ENCODE data around the gene SCAMP2.
"Not testable (repeated sequence)": the region's sequence is repeated elsewhere in the genome, so short reads cannot be mapped to it uniquely, and the experiment has no call there.

Gene SCAMP2

DNA sequence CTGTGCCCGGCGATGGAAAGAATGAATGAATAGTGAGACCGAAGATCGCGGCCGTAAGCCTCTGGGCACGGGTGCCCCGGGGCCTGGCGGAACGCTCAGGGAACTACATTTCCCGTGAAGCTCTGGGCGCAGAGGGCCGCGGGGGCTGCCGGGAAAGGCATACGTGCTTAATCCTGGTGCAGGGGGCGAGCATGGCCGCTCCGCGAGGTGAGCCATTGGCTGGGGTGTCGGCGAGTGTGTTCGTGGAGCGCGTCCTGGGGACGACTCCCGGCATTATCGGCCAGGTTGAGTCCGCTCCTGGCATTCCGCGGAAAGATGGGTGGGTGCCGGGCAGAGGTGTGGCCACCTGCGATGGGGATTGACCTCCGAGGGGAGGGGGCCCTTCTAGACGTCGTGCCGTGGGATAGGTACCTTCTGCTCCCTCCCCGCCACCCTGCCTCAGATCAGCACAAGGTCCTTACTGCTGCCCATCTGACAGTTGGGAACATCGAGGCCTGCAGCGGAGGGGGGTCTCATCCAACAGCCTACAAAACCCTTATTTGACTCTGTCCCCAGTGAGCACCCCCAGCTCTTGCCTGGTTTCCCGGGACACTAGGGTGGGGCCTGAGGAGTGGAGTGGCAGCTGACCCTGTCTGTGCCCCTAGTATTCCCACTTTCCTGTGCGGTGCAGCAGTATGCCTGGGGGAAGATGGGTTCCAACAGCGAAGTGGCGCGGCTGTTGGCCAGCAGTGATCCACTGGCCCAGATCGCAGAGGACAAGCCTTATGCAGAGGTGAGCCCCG lies 16.9 kb upstream of the SCAMP2 start, which contains the start of gene MPI:
MPI (plus strand) TSS at position 160 of the 782 bp plus-strand sequence; CDS start at position 192, 32 bp downstream.
- no peak for DNase-seq (ENCODE audit: low read depth)

DNA sequence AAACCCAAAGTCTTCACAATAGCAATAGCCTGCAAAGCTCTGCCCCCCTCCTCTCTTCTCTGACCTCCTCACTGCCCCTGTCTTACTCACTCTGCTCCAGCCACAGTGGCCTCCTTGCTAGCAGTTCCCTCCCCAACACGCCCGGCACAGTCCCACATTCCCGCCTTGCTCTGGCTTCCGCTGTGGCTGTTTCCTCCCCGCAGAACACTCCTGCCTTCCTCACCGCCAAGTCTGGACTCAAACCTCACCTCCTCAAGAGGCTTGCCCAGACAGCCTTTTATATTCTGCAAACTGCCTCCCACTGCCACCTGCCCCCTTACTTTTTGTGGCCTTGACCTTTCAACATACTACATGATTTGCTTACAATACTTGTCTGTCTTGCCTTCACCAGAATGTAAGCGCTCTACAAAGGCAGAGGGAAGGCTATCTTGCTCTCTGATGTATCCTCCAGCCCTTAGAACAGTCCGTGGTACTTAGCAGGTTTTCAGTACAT lies 16.3 kb upstream of the SCAMP2 start:
- no peak for DNase-seq (ENCODE audit: low read depth)

DNA sequence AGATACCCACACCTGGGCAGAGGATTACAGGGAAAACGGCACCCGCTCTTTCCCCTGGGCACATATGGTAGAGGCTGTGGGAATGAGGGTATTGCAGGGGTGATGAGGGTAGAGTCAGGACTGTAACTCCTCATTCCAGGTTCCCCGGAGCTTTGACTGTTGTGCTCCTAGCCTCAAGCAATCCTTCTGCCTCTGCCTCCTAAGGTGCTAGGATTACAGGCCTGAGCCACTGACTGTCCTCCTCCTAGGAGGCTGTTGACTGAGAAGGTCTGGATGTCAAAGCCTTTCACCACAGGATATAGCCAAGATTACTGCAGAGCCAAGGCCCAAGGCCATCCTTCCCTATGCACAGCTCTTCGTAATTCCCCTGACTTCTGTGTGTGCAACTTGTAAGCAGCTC lies 15.6 kb upstream of the SCAMP2 start:
- DNase-seq (ENCODE audit: low read depth) = no peak

DNA sequence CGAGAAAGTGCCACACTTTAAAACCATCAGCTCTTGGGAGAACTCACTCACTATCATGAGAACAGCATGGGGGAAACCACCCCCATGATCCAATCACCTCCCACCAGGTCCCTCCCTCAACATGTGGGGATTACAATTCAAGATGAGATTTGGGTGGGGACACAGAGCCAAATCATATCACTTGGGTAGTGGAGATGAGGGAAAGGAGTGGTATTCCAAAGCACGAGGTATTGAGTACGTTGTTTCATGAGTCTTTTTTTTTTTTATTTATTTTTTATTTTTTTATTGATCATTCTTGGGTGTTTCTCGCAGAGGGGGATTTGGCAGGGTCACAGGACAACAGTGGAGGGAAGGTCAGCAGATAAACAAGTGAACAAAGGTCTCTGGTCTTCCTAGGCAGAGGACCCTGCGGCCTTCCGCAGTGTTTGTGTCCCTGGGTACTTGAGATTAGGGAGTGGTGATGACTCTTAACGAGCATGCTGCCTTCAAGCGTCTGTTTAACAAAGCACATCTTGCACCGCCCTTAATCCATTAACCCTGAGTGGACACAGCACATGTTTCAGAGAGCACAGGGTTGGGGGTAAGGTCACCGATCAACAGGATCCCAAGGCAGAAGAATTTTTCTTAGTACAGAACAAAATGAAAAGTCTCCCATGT lies 14.5 kb upstream of the SCAMP2 start:
- not testable (repeated sequence) for DNase-seq (ENCODE audit: low read depth)

DNA sequence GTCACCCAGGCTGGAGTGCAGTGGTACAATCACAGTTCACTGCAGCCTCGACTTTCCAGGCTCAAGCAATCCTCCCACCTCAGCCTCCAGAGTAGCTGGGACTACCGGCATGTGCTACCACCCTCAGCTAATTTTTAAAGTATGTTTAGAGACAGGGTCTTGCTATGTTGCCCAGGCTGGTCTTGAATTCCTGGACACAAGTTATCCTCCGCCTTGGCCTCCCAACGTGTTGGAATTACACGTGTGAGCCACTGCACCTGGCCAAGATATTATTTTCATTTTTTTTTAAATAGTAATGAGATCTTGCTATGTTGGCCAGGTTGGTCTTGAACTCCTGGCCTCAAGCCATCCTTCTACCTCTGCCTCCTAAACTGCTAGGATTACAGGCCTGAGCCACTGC lies 12.3 kb upstream of the SCAMP2 start:
- no peak for DNase-seq (ENCODE audit: low read depth)

DNA sequence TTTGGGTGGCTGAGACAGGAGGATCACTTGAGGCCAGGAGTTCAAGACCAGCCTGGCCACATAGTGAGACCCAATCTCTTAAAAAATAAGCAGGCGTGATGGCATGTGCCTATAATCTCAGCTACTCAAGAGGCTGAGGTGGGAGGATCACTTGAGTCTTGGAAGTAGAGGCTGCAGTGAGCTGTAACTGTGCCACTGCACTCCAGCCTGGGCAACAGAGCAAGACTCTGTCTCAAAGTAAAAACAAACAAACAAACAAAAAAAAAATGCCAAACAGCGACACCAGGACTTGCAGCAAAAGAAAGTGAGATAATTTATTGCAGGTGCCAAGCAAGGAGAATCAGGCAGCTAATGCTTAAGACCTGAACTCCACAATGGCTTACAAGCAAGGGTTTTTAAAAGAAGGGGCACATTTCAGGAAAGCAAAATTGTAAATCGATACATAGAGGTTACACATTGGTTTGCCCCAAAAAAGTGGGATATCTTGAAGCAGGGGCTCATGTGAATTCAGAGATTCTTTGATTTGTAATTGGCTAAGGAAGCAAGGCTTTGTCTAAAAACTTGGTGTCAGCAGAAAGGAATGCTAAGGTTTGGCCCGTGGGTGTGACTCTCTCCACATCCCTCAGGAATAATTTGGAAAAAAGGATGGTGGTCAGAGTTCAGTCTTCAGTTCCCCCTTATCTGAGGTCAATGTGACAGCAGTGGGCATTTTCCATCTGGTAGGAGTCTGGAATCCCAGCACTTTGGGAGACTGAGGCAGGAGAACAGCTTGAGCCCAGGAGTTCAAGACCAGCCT lies 11.5 kb upstream of the SCAMP2 start:
- no peak for DNase-seq (ENCODE audit: low read depth)

DNA sequence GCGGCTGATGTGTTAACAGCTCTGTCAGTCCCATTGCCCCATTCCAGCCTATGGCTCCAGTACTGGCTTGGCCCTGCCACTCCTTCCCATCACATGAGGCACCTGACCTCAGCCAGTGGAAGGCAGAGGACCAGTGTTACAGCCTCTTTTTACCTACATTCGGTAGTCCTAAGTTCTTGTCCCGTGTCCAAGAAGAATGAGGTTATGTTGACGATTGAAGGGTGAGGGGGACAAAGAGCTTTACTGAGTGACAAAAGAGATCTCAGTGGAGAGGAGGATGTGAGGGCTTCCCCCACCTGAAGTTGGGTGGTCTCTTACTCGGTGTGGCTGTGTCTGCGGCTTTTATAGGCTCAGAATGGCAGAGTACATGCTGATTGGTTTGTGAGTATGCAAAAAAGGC lies 9.4 kb upstream of the SCAMP2 start:
- no peak for DNase-seq (ENCODE audit: low read depth)

DNA sequence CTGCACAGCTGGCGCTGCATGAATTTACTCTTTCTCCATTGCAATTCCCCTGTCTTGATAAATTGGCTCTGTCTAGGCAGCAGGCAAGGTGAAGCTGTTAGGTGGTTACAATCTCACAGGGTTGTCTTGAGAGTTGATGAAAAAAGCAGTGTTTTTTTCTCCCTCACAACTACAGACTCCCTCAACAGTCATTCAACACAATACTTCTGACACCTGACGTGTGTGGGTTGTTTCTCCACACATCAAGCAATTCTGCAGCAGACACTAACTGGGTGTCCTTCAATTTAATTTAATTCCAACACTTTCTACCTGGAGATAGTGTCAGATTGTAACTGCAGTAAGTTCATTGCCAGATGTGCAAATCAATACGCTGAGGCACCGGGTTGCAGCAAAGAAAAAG lies 5.1 kb upstream of the SCAMP2 start:
- no peak for DNase-seq (ENCODE audit: low read depth)

DNA sequence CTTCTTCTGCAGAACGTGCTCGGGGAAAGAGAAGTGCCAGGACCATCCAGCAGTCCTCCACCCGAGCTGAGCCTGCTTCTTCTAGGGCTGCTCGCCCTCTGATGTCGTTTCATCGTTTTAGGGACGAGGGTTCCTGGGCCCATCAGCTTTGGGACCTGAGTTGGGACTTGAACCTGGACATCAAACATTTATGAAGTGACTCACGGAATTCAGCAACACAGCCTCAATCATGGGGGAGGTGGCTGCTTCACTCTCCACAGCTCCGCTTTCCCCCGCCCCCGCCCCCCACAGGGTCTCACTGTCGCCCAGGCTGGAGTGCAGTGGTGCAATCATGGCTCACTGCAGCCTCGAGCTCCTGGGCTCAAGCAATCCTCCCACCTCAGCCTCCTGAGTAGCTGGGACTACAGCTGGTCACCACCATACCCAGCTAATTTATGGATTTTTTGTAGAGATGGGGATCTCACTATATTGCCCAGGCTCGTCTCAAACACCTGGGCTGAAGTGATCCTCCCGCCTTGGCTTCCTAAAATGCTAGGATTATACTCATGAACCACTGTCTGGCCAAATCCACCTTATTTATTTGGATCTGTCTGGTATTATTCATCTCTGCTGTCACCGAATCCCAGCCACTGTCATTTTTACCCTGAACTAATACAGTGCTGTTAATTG lies 725 bp upstream of the SCAMP2 start:
- no peak for DNase-seq (ENCODE audit: low read depth)

DNA sequence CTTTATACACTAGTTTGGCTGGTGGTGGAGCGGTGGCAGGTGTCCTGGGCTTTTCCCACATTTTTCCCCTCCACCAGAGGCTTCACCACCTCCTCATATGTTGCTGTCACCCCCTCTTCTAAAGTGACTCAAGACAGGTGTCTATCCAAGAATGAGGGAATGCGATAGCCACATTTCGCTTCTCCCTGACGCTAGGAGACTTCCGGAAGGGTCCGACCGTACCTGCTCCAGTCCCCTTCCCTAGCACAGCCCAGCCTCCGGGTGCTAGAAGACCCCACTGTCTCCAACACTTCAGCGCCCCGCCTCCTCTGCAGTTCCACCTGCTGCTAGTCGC lies 496 bp downstream of the SCAMP2 start:
- no peak for DNase-seq (ENCODE audit: low read depth)

DNA sequence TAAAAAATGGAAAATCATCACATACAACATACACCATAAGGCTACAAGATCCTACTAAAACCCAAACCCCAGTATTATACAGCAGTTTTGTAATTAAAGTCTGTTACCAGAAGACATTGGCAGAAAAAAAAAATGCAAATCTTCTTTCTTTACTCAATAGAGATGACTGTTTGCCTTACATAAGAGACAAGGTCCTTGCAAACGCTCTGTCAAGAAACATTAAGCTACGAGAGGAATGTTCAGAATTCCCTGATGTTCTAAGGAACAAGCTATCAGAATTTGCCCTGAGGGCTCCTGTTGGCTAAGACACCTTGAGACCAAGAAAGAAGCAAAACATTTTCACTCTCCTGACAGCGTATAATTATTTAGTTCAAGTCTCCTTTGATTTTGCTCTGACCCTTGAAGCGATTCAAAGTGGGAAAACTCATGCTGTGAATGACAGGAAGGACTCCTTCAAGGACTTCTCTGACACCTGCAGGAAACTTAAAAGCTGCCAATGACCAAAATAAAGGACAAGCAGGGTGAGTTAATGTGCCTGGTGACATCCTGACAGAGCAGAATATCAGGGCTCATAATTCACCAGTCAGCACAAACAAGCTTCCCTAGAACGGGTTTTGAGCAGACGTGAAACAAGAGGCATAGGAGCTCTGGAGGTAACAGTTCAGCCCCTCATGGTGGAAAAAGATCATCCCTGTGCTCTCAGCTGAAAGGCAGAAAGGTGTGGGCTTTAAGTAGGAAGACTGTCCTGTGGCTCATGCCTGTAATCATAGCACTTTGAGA lies 2.5 kb downstream of the SCAMP2 start:
- no peak for DNase-seq (ENCODE audit: low read depth)

DNA sequence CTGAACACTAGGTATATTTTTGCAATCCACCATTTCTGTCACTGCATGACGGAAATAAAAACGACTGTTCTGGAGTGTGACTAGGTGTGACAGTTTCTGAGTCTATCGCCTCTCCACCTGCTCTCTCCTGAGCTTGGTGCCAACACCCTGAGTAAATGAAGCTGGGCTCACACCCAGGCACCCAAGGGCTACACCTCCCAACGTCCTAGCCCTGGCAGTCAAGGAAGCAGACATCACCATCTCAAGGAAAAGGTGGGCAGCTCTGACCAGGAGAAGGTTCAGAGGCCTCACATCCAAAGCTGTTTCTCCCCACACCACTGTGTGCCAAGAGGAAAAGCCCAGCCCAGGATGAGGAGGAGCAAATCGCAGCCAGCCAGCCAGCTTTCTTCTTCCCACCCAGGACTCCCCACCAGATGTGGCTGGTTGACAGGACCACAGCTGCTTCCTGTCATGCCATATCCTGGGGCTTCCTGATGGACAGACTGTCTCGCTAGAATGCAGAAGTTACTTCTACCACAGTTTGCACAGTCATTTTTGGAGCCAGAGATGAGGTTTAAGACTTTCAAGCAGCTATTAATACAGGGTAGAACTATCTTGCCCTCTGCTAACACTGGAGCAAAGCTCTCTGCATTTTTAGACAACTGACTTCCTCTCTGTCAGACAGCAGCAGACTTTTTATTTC lies 3.3 kb downstream of the SCAMP2 start:
- no peak for DNase-seq (ENCODE audit: low read depth)

DNA sequence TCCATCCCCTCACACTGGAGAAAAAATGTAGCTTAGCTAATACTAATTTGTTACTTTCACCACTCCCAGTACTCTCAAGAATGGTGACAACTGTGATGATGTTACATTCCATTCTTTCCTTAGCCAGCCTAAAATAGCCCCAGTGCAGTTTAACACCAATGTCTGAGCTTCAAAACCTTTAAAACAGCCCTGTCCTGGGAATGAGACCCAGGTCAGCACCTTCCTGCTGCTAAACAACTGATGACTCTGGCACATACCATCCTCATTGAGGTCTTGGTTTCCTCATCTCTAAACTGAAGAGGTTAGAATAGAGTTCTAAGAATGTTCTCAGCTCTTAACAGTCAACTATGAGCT lies 3.8 kb downstream of the SCAMP2 start:
- DNase-seq (ENCODE audit: low read depth) = no peak

DNA sequence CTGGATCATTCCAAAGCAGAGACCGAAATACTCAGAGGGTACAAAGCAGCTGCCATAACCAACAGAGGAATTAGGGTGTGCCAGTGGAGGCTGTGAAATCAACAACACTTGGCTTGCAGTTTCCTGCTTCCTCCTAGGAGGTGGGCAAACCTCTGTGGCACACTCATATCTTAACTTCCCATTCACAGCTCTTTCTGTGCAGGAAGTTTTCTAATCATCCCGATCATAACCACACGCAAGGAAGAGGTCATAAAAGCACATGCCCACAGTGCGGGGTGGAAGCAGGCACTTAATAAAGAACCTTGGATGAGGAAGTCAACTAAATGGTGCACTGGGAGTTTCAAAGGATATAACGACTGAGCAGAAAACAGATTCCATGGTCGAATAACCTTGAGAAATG lies 5.1 kb downstream of the SCAMP2 start:
- no peak for DNase-seq (ENCODE audit: low read depth)

DNA sequence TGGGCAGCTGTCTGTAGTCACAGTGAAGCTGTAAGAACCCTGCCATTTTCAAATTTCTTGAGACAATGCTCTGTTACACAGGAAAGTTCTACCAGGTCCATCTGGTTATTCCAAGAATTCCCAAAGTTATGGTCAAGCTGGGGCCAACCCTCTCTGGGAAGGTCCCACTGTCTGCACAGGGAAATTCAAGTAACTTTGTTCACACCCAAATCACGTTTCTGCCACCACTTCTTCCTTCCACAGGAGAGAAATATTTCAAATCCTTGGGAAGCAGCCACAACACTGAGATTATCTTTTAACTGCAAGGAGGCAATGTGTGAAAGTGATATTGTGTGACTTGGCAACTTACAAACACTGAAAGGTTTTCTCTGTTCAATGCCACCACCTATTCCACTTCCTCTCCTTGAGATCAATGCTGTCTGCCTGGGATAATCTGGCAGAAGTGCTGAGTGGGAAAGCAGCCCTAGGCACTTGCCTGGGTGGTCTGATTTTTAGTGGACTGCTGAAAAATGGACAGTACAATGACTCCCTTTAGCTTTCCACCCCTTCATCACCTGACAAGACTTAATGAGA lies 5.6 kb downstream of the SCAMP2 start:
- DNase-seq (ENCODE audit: low read depth) = no peak

DNA sequence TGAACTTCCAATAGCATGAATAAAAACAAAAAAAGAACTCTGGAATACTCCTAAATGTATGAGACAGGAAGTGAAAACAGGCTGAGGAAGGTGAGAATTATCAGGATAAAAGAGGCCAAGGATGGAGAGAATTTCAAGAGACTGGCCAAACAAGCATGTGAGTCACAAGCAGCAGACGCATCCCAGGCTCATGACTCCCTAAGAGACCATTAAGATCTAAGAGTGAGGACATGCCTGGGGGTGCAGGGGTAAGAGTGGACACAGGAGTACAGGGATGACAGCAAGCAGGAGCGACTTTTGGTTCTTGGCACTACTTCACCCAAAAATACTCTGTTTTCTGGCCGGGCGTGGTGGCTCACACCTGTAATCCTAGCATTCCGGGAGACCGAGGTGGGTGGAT lies 7.1 kb downstream of the SCAMP2 start:
- no peak for DNase-seq (ENCODE audit: low read depth)

DNA sequence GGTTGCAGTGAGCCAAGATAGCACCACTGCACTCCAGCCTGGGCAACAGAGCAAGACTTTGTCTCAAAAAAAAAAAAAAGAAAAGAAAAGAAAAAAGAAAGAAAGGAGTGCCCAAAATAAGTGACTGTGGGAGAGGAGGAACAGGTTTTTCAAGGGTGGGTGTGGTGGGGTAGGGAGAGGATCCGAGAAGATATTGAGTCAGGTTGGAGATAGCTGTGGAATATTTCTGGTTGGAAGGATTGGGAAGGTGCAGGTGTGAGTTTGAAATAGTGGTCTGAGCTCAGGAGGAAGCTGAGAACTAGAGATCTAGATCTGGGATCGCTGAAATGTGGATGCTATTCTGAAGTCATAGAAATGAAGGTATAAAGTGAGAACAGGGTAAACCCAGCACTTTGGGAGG lies 7.8 kb downstream of the SCAMP2 start:
- DNase-seq (ENCODE audit: low read depth) = no peak

DNA sequence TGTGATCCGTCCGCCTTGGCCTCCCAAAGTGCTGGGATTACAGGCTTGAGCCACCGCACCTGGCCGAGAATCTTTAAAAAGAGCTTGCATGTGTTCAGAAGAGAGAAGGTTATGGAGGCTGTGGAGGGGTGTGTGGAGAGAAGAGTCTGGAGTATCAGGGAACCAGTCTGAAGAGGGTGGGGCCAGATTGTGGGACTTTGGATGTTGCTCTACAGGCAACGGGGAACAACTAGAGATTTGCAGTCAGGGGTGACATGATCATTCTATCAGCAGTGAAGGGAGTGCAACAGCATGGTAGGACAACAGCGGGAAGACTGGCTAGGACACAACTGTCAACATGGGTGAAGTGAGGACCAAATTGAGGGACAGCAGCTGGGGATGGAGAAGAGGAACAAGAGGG lies 8.9 kb downstream of the SCAMP2 start:
- no peak for DNase-seq (ENCODE audit: low read depth)

DNA sequence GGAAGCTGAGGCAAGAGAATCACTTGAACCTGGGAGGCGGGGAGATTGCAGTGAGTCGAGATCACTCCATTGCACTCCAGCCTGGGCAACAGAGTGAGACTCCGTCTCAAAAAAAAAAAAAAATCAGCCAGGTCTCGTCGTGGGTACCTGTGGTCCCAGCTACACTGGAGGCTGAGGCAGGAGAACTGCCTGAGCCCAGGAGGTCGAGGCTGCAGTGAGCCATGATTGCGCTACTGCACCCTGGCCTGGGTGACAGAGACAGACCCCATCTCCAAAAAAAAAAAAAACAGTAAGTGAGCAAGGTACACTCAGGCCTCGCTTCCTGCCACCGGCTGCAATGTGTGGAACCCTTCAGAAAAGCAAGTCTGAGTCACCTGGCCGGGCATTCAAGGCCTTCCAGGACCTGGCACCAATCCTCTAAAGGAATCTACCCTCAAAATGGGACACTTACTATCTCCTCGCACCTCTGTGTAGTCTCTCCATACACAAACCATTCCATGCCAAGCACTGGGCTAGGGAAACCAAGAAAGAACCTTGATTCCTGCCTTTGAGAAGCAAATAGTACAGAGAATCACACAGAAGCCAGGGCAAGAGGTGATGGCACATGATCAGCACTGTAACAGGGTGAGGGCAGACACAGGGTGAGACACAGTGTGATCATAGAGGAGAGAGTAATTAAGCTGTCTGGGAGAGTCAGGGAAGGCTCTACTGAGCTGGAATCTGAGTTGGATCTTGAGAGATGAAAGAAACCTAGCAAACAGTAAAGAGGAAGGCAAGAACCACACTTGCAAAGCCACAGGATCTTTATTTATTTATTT lies 9.7 kb downstream of the SCAMP2 start:
- DNase-seq (ENCODE audit: low read depth) = no peak

DNA sequence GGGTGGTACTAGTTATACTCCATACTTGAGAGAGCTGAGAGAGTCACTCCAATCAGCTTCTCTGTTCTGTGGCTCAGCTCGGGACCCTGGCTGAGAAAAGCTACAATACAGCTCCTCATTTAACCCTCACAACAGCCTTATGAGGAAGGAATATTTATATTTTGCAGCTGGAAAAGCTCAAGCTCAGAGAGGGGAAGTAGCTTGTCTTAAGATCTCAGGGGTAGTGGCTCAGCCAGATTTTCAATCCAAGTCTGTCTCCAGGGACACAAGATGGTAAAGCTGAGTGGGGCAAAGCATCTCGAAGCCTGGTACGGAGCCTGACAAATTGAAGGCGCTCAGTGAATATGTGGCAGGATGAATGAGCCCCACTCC lies 14.8 kb downstream of the SCAMP2 start:
- DNase-seq (ENCODE audit: low read depth) = no peak

All from HS-5 (cell line).